Activated CD4-positive, alpha-beta memory T cell treated with anti-CD3 and anti-CD28 coated beads, Interleukin-2, amount 10 ng/mL, durations not matched to agents 7 days and 5 days (primary cell): ENCODE results near the gene NKAIN2. TPM values are rescaled to one million over a fixed set of nuclear protein-coding genes. Genes with fewer than 3 reads are reported as not detected.
"Not testable (repeated sequence)": the region's sequence is repeated elsewhere in the genome, so short reads cannot be mapped to it uniquely, and the experiment has no call there.

Experiments
- CTCF ChIA-PET: fragments of 350-600 bp; sonication (Branson Sonifier 250); formaldehyde crosslinking; loops from one replicate; lab custom pipeline; 2021; ENCODE audit warnings: antibody characterized with exemption, inconsistent platforms; lab: Charles Lee
- POLR2A ChIA-PET: fragments of 350-600 bp; sonication (Branson Sonifier 250); formaldehyde crosslinking; loops from one replicate; lab custom pipeline; 2021; ENCODE audit warnings: antibody characterized with exemption; lab: Charles Lee
- DNase-seq: peaks from one replicate; pipeline ENCODE4 v3.0.0-alpha.2; 2020
- H3K27ac Mint-ChIP-seq: one replicate; pipeline ENCODE4 v1.8.0; 2021; ENCODE audit warnings: mild to moderate bottlenecking, mixed read lengths
- H3K27me3 Mint-ChIP-seq: one replicate; pipeline ENCODE4 v1.8.0; 2021; ENCODE audit warnings: mixed read lengths
- H3K36me3 Mint-ChIP-seq: one replicate; pipeline ENCODE4 v1.8.0; 2021; ENCODE audit warnings: low read depth, mixed read lengths
- H3K4me1 Mint-ChIP-seq: one replicate; pipeline ENCODE4 v1.8.0; 2021; ENCODE audit warnings: mixed read lengths
- H3K4me3 Mint-ChIP-seq: one replicate; pipeline ENCODE4 v1.8.0; 2021; ENCODE audit warnings: mild to moderate bottlenecking, mixed read lengths
- H3K9me3 Mint-ChIP-seq: one replicate; pipeline ENCODE4 v1.8.0; 2021; ENCODE audit warnings: mixed read lengths
- total RNA-seq, 2 experiments: library from RNA; stranded (reverse); gene quantifications; one replicate each; pipeline ENCODE4 v1.2.3, GENCODE V29; 2021

The NKAIN2 gene
- total RNA-seq, 2 experiments from 2014 or later = not detected

DNA sequence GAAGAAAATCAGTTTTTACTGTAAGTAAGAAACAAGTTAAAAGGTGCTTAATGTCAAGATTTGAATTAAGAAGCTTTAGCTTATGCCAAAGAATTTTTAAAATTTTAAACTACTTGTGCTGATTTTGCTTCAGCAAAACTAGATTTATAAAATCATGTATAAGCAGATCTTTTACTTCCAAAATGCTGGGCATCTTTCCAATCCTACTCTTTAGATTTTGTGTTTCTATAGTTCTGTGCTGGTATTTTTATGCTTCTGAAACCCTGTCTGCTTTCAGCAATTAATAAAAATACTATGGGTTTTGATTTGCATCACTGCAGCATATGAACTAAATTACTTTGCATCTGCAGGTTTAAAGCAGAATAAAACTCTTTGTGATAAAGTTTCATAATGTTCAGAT, 920.0 kb downstream of the NKAIN2 start:
- H3K4me1 Mint-ChIP-seq = no peaks in the 10 kb centered on the region
- ChIA-PET CTCF (no interaction called here), POLR2A (no interaction called here)
- DNase-seq = no peak
- H3K27me3 Mint-ChIP-seq = no peaks in the 10 kb centered on the region
- no peaks in the 10 kb centered on the region for H3K9me3 Mint-ChIP-seq
- no peak overlapping the region for H3K4me3 Mint-ChIP-seq
- H3K27ac Mint-ChIP-seq = no peak overlapping the region
- H3K36me3 Mint-ChIP-seq = no peaks in the 10 kb centered on the region

DNA sequence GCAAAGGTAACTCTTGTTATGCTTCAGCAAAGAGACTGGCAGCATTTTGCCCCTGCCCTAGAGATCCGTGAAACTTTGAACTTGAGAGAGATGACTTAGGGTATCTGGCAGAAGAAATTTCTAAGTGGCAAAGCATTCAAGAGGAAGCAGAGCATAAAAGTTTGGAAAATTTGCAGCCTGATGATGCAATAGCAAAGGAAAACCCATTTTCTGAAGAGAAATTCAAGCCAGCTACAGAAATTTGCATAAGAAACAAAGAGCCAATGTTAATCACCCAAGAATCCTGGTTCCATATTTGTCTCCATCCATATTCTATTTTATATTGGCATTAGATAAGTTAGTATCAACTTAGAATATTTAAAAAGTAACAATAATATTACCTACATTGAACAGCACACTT, 934.1 kb downstream of the NKAIN2 start:
- H3K4me1 Mint-ChIP-seq, H3K36me3 Mint-ChIP-seq, H3K4me3 Mint-ChIP-seq, H3K27ac Mint-ChIP-seq, DNase-seq, H3K9me3 Mint-ChIP-seq, POLR2A ChIA-PET, CTCF ChIA-PET, H3K27me3 Mint-ChIP-seq: not testable (repeated sequence)

GRCh38 chr6:124738482-124738881, 934.8 kb downstream of the NKAIN2 start:
- H3K9me3 Mint-ChIP-seq = no peaks in the 10 kb centered on the region
- H3K27me3 Mint-ChIP-seq = no peaks in the 10 kb centered on the region
- no peak overlapping the region for H3K27ac Mint-ChIP-seq
- DNase-seq = no peak
- POLR2A ChIA-PET = no interaction called here
- CTCF ChIA-PET = no interaction called here
- H3K4me3 Mint-ChIP-seq = no peak overlapping the region
- H3K4me1 Mint-ChIP-seq = no peaks in the 10 kb centered on the region
- no peaks in the 10 kb centered on the region for H3K36me3 Mint-ChIP-seq

DNA sequence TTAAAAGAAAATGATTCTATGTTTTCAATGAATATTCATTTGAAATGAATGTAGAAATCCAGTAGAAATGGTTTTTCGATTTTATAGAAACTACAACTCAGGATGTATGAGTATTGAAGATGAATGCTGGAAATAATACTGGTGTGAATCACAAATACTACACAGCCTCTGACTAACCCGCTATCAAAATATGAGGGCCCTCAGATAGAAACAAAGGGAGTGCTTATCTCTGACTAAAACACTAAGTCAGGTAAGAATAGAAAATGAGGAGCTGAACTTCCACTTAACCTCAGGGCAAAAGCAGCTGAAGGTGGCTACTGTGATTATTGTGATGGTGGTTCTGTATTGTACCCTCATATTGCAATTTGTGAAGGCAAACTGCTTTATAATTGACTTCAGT, 937.7 kb downstream of the NKAIN2 start:
- ChIA-PET CTCF (no interaction called here), POLR2A (no interaction called here)
- H3K9me3 Mint-ChIP-seq = no peaks in the 10 kb centered on the region
- H3K27ac Mint-ChIP-seq = no peak overlapping the region
- no peaks in the 10 kb centered on the region for H3K27me3 Mint-ChIP-seq
- H3K36me3 Mint-ChIP-seq = no peaks in the 10 kb centered on the region
- no peak for DNase-seq
- no peaks in the 10 kb centered on the region for H3K4me1 Mint-ChIP-seq
- no peak overlapping the region for H3K4me3 Mint-ChIP-seq

DNA sequence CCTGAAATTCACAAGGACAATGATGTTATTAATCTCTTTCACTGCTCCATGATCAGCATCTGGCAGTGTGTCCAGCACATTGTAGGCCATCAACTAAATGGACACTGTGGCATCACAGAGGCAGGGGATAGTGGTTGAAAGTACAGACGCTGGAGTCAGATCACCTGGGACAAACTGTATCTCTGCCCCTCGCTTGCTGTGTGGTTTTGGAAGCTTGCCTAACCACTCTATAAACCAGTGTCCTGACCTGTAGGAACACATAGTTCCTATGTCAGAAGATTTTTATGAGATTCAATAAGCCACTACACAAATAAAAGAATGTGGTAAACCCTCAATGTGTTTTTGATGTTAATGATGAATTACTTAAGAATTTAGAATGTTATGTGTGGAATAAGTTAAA, 939.3 kb downstream of the NKAIN2 start:
- CTCF ChIA-PET = no interaction called here
- POLR2A ChIA-PET = no interaction called here
- no peaks in the 10 kb centered on the region for H3K36me3 Mint-ChIP-seq
- H3K4me3 Mint-ChIP-seq = no peak overlapping the region
- DNase-seq = no peak
- H3K9me3 Mint-ChIP-seq = no peaks in the 10 kb centered on the region
- H3K27ac Mint-ChIP-seq = no peak overlapping the region
- H3K4me1 Mint-ChIP-seq = no peaks in the 10 kb centered on the region
- no peaks in the 10 kb centered on the region for H3K27me3 Mint-ChIP-seq

- no peak for DNase-seq
- Mint-ChIP-seq H3K27me3 (no peaks in the 10 kb centered on the region), H3K9me3 (no peaks in the 10 kb centered on the region), H3K27ac (no peak overlapping the region), H3K36me3 (no peaks in the 10 kb centered on the region), H3K4me1 (no peaks in the 10 kb centered on the region), H3K4me3 (no peak overlapping the region)
- CTCF ChIA-PET = no interaction called here
- POLR2A ChIA-PET = no interaction called here
Measured at GRCh38 chr6:124743420-124743819, 939.8 kb downstream of the NKAIN2 start.

DNA sequence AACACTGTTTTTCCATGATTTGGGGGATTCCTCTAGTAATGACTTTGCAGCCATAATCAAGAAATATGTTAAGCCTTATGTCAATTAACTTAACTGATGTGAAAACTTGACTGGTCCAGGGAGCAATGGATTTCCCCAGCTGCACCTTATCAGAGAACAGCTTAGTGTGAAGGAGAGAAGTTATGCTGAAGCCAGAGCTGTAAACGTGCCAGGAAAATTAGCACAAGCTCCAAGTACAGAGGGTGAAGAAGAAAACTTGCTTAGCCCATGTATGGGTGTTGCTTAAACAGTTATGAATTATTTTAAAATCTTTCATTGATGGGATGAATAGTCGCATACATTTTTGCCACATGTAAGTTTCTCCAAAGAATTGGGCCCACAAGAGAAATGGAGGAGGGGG, 943.7 kb downstream of the NKAIN2 start:
- no peaks in the 10 kb centered on the region for H3K27me3 Mint-ChIP-seq
- DNase-seq = no peak
- H3K36me3 Mint-ChIP-seq = no peaks in the 10 kb centered on the region
- H3K4me3 Mint-ChIP-seq = no peak overlapping the region
- H3K27ac Mint-ChIP-seq = no peak overlapping the region
- ChIA-PET CTCF (no interaction called here), POLR2A (no interaction called here)
- H3K9me3 Mint-ChIP-seq = no peaks in the 10 kb centered on the region
- H3K4me1 Mint-ChIP-seq = no peaks in the 10 kb centered on the region

DNA sequence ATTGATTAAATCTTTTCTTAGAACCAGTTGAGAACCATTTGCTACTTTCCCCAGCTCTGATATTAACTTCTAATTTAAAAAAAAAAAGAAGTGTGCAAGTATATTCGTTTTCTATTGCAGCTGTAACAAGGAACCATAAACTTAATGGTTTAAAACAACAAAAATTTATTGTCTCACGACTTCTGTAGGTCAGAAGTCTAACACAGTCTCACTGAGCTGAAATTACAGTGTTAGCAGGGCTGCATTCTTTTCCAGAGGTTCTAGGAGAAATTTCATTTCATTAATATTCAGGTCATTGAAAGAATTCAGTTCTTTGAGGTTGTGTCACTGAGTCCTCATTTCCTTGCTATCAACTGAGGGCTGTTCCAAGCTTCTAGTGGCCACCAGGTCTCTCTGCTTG, 945.1 kb downstream of the NKAIN2 start:
- no peaks in the 10 kb centered on the region for H3K4me1 Mint-ChIP-seq
- POLR2A ChIA-PET = no interaction called here

GRCh38 chr6:124753001-124753400, 949.3 kb downstream of the NKAIN2 start:
- Mint-ChIP-seq H3K9me3 (peaks cover 4% of the 10 kb centered on the region), H3K4me1 (no peaks in the 10 kb centered on the region), H3K27me3 (no peaks in the 10 kb centered on the region), H3K27ac (no peak overlapping the region), H3K4me3 (no peak overlapping the region), H3K36me3 (no peaks in the 10 kb centered on the region)
- POLR2A ChIA-PET = no interaction called here
- CTCF ChIA-PET = no interaction called here
- no peak for DNase-seq

More for the DNA sequence above, 945.1 kb downstream of the NKAIN2 start:
- H3K27me3 Mint-ChIP-seq = no peaks in the 10 kb centered on the region
- H3K36me3 Mint-ChIP-seq = no peaks in the 10 kb centered on the region
- no peak overlapping the region for H3K27ac Mint-ChIP-seq
- H3K9me3 Mint-ChIP-seq = no peaks in the 10 kb centered on the region
- no peak for DNase-seq
- CTCF ChIA-PET = no interaction called here
- H3K4me3 Mint-ChIP-seq = no peak overlapping the region

DNA sequence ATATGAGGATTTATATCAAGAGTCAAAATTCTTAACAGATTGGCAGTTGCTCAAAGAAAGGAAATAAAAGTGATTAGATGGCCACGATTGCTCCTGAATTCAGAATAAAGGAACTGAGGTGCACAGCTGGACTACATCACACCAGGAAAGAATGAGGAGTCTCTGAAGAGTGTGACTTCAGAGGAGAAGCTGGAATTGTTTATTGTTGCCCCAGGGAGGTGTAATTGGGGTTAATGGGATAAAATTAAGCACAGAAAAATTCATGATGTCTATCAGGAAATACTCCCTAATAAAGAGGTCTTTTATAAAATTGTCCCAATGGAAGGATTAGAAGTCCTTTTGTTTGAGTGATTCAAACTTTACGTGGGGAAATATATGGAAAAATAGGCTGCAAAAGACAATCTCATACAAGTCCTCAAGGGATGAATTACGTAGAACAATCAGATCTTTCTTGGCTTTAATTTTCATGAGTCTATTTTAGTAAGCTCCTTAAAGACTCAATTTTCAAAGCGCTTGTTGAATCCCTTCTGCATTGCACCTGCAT, 950.0 kb downstream of the NKAIN2 start:
- no peak for DNase-seq
- Mint-ChIP-seq H3K9me3 (peaks cover 4% of the 10 kb centered on the region), H3K36me3 (no peaks in the 10 kb centered on the region), H3K4me3 (no peak overlapping the region), H3K4me1 (no peaks in the 10 kb centered on the region), H3K27me3 (no peaks in the 10 kb centered on the region), H3K27ac (no peak overlapping the region)
- ChIA-PET POLR2A (no interaction called here), CTCF (no interaction called here)

- no peaks in the 10 kb centered on the region for H3K27me3 Mint-ChIP-seq
- no peak overlapping the region for H3K4me3 Mint-ChIP-seq
- ChIA-PET CTCF (no interaction called here), POLR2A (no interaction called here)
- H3K9me3 Mint-ChIP-seq = peaks cover 4% of the 10 kb centered on the region
- H3K4me1 Mint-ChIP-seq = no peaks in the 10 kb centered on the region
- H3K36me3 Mint-ChIP-seq = no peaks in the 10 kb centered on the region
- H3K27ac Mint-ChIP-seq = no peak overlapping the region
- no peak for DNase-seq
Measured at GRCh38 chr6:124755321-124755720, 951.7 kb downstream of the NKAIN2 start.

DNA sequence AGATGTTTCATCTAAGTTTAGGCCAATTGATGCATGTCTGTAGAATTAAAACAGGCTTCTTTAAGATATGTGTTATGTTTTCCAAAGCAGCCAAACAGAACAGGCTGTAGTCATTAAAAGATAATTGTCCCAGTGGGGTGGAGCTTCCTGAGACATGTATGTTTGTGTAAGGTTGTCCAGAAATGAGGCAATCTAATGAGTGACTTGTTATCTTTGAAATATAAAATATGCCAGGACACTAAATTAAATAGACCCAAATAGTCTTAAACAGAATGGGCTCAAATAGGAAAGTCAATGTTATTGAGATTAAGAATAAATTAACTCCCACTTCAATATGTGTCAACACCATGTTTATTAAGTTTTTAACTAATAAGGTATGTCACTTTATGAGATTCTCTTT, 953.9 kb downstream of the NKAIN2 start:
- Mint-ChIP-seq H3K36me3 (no peaks in the 10 kb centered on the region), H3K27me3 (no peaks in the 10 kb centered on the region), H3K27ac (no peak overlapping the region), H3K4me1 (no peaks in the 10 kb centered on the region), H3K9me3 (peaks cover 4% of the 10 kb centered on the region), H3K4me3 (no peak overlapping the region)
- POLR2A ChIA-PET = no interaction called here
- no peak for DNase-seq
- CTCF ChIA-PET = no interaction called here

DNA sequence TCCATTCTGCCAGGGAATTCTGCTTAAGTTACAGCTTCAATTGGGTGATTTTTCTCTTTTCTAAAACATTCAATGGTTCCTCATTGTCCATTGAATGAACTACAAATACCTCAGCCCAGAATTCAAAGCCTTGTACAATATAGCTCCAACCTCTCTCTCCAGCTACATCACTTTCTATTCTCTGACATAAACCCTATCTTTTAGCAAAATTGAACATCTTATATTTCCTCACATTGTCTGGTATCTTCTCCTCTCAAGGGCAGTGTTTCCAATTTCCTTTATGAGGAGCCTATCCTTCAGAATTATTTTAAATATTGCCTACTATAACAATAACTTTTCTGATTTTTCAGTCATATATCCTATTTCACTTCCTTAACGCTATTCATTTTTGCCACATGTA, 955.0 kb downstream of the NKAIN2 start:
- H3K4me3 Mint-ChIP-seq = no peak overlapping the region
- H3K4me1 Mint-ChIP-seq = no peaks in the 10 kb centered on the region
- no peaks in the 10 kb centered on the region for H3K36me3 Mint-ChIP-seq
- no peaks in the 10 kb centered on the region for H3K27me3 Mint-ChIP-seq
- ChIA-PET CTCF (no interaction called here), POLR2A (no interaction called here)
- no peak overlapping the region for H3K27ac Mint-ChIP-seq
- DNase-seq = no peak
- H3K9me3 Mint-ChIP-seq = peaks cover 4% of the 10 kb centered on the region

DNA sequence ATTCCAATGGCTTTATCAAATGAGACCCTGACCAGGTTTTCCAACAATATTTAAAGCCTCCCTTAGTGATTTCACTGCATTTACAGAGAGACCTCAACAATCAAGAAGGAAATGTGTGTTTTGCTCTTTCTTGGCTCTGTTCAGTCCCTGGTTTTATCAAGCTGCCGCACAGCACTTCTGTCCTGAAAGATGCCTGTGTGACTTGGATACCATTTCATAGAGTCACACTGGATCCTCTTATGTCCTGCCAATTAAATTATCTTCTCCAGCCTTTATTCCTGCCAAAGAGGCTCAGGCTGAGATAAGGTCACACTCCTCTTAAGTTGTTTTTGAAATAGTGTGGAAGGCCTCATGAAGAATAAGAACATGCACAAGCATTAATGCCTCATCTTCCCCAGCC, 961.6 kb downstream of the NKAIN2 start:
- no peak overlapping the region for H3K27ac Mint-ChIP-seq
- H3K4me3 Mint-ChIP-seq = no peak overlapping the region
- H3K4me1 Mint-ChIP-seq = no peaks in the 10 kb centered on the region
- H3K9me3 Mint-ChIP-seq = no peaks in the 10 kb centered on the region
- ChIA-PET POLR2A (no interaction called here), CTCF (no interaction called here)
- no peaks in the 10 kb centered on the region for H3K27me3 Mint-ChIP-seq
- no peaks in the 10 kb centered on the region for H3K36me3 Mint-ChIP-seq
- no peak for DNase-seq
